ENCODE data around the gene RUVBL2.

Gene RUVBL2

GRCh38 chr19:48964205-48965039 is 29.3 kb upstream of the RUVBL2 start:
- no peak for DNase-seq

GRCh38 chr19:48965040-48965805 is 28.5 kb upstream of the RUVBL2 start, which contains the start of gene FTL:
TSS of gene FTL (plus strand) at chr19:48965309. CDS start at chr19:48965508, 199 bp downstream.
- DNase-seq, result peak; percentile 94

GRCh38 chr19:48965806-48966540 is 27.7 kb upstream of the RUVBL2 start:
- DNase-seq, result peak; percentile 50

- no peak for DNase-seq
Measured at GRCh38 chr19:48966541-48967345, 26.9 kb upstream of the RUVBL2 start.

- DNase-seq, result no peak
Measured at GRCh38 chr19:48967346-48968178, 26.1 kb upstream of the RUVBL2 start.

- DNase-seq, result no peak
Measured at GRCh38 chr19:48968179-48968661, 25.5 kb upstream of the RUVBL2 start.

GRCh38 chr19:48968813-48969218 is 24.9 kb upstream of the RUVBL2 start:
- DNase-seq, result no peak

- DNase-seq, result no peak
Measured at GRCh38 chr19:48969276-48970138, 24.2 kb upstream of the RUVBL2 start.

- no peak for DNase-seq
Measured at GRCh38 chr19:48970139-48970766, 23.4 kb upstream of the RUVBL2 start.

- no peak for DNase-seq
Measured at GRCh38 chr19:48970923-48971395, 22.7 kb upstream of the RUVBL2 start.

- no peak for DNase-seq
Measured at GRCh38 chr19:48975947-48976847, 17.5 kb upstream of the RUVBL2 start.

- no peak for DNase-seq
Measured at GRCh38 chr19:48977061-48977460, 16.6 kb upstream of the RUVBL2 start.

- no peak for DNase-seq
Measured at GRCh38 chr19:48982280-48982679, 11.4 kb upstream of the RUVBL2 start.

GRCh38 chr19:48985711-48986110 is 8.0 kb upstream of the RUVBL2 start:
- no peak for DNase-seq

GRCh38 chr19:48986211-48986610 is 7.5 kb upstream of the RUVBL2 start:
- DNase-seq, result no peak

- no peak for DNase-seq
Measured at GRCh38 chr19:48987323-48987722, 6.4 kb upstream of the RUVBL2 start.

GRCh38 chr19:48988286-48988685 is 5.4 kb upstream of the RUVBL2 start:
- DNase-seq, result no peak

- DNase-seq, result no peak
Measured at GRCh38 chr19:48988860-48989259, 4.8 kb upstream of the RUVBL2 start.

Data from GOT3 (cell line).